C4-2B (cell line): ENCODE data around the gene TMEM107.

Experiments
- ZFX ChIP-seq: fragments of 450-650 bp; IDR thresholded peaks from 2 replicates; pipeline ENCODE4 v1.6.1; 2017
- TF ChIP-seq, protein P1 (sequence below): fragments of 450-650 bp; conservative IDR thresholded peaks from 2 replicates; pipeline ENCODE4 v1.5.1; 2017; ENCODE audit warnings: mild to moderate bottlenecking

DNA sequence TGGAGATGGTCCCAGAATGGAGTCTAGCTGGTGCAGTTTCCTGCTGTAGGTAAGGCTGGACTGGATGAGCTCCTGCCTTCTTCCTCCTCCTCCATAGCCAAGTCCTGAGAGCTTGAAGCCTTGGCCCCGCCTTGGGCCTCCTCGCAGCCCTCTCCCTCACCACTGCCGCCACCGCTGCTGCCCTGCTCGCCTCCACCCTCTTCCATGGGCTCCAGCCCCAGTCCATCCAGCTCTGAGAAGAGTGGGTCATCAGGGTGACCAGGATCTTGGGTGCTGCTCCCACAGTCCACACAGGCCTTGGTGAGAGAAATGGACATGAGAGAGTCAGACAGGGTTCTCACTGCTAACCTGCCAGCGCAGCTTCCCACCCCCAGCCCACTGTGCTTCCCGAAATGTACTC, 35.1 kb downstream of the TMEM107 start:
- TF ChIP-seq, protein P1, sequence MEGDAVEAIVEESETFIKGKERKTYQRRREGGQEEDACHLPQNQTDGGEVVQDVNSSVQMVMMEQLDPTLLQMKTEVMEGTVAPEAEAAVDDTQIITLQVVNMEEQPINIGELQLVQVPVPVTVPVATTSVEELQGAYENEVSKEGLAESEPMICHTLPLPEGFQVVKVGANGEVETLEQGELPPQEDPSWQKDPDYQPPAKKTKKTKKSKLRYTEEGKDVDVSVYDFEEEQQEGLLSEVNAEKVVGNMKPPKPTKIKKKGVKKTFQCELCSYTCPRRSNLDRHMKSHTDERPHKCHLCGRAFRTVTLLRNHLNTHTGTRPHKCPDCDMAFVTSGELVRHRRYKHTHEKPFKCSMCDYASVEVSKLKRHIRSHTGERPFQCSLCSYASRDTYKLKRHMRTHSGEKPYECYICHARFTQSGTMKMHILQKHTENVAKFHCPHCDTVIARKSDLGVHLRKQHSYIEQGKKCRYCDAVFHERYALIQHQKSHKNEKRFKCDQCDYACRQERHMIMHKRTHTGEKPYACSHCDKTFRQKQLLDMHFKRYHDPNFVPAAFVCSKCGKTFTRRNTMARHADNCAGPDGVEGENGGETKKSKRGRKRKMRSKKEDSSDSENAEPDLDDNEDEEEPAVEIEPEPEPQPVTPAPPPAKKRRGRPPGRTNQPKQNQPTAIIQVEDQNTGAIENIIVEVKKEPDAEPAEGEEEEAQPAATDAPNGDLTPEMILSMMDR, result no peak
- no peak for TF ChIP-seq ZFX
